ENCODE results near the gene OPRD1.

The OPRD1 gene

GRCh38 chr1:28885977-28886730, 74.2 kb downstream of the OPRD1 start:
- no peak for DNase-seq (ENCODE audit: low read depth)

DNA sequence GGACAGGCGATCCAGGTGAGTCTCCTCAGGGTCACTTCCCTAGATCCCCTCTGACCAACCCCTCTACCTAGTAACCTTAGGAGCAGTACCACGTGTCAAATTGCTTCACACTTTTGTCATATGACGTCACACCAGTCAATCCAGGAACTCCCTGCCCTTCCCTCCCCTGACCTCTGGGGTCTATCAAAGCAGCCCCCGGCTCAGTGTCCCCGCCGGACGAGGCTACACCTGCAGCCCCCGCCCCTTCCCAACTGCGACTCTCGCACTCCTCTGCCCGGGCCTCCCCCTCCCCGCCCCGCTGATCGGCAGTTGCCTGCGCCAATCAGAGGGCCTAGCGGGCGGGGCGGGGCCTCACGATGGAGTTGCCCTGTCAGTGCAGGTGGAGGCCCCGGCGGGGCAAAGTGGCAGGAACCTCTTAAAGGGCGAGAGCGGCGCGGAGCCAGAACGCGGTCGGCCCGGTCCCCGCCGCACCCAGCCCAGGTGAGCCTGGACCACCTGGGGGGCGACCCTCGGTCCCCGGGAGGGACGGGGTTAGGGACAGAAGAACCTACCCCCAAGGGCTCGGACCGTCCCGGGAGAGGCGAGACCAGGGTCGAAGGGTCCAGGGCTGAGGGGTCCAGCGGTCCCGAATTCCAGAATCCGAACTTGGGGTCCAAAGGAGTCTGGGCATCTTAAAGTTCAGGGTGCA, 74.9 kb downstream of the OPRD1 start:
- DNase-seq (ENCODE audit: low read depth): peak; percentile 72

- peak; percentile 25 for DNase-seq (ENCODE audit: low read depth)
Observed at GRCh38 chr1:28887419-28887834, 75.5 kb downstream of the OPRD1 start.

GRCh38 chr1:28887835-28888682, 76.1 kb downstream of the OPRD1 start:
- no peak for DNase-seq (ENCODE audit: low read depth)

GRCh38 chr1:28888915-28889314, 76.9 kb downstream of the OPRD1 start:
- DNase-seq (ENCODE audit: low read depth): no peak

DNA sequence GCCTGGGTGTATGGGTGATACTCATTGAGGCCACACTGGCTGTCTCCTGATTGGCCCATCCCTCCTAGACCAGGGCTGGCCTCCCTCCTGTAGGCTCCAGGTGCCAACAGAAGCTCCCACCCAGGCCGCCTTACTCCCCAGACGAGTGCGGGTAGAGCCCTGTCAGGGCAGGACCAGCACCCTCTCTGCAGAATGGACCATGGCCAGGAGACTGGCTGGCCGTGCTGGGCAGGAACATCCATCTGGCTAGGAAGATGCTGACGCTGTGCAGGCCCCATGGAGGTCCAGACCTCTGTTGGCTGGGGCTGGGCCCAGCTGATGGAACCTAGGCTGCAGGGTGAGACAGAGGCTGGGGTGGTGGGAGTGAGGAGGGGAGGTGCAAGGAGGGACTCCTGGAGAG, 77.4 kb downstream of the OPRD1 start:
- DNase-seq (ENCODE audit: low read depth): no peak

DNA sequence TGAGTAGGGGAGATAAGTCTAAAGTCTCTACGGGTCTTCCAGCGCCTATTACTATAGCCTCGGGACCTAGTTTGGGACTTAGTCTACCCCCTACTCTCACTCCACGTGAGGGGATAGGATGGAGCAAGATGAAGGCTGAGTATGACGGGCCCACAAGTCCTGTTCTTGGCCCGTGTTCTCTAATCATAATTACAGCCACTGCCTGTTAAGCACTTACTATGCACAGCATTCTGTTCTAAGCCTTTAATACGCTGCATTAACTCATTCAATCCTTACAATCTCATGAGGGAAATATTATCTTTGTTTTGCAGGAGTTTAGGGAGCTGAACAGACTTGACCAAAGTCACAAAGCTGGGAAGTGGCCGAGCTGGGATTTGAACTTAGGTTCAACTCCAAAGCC, 78.5 kb downstream of the OPRD1 start:
- no peak for DNase-seq (ENCODE audit: low read depth)

GRCh38 chr1:28890836-28891235, 78.9 kb downstream of the OPRD1 start:
- DNase-seq (ENCODE audit: low read depth): no peak

GRCh38 chr1:28891256-28891655, 79.3 kb downstream of the OPRD1 start:
- DNase-seq (ENCODE audit: low read depth): no peak

GRCh38 chr1:28893403-28894102, 81.6 kb downstream of the OPRD1 start:
- no peak for DNase-seq (ENCODE audit: low read depth)

DNA sequence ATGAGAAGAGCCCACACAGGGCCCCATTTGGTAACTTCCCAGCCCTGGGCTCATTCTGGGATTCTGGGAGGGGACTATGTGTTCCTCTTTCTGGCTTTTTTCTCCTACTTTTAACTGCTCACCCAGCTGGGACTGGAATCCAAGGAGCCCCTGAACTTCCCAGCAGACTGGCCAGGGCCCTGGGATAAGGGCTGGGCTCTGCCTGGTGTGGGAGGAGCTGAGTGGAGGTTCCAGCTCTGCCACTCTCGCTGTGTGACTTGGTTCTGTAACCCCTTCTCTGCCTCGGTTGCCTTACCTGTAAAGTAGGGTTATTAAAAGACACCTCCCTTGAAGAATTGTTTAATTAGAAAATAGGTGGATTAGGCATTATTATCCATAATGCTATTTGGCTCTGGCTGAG, 82.8 kb downstream of the OPRD1 start:
- DNase-seq (ENCODE audit: low read depth): no peak

GRCh38 chr1:28895896-28896608, 84.1 kb downstream of the OPRD1 start:
- DNase-seq (ENCODE audit: low read depth): no peak

- DNase-seq (ENCODE audit: low read depth): no peak
Observed at GRCh38 chr1:28896609-28896986, 84.6 kb downstream of the OPRD1 start.

DNA sequence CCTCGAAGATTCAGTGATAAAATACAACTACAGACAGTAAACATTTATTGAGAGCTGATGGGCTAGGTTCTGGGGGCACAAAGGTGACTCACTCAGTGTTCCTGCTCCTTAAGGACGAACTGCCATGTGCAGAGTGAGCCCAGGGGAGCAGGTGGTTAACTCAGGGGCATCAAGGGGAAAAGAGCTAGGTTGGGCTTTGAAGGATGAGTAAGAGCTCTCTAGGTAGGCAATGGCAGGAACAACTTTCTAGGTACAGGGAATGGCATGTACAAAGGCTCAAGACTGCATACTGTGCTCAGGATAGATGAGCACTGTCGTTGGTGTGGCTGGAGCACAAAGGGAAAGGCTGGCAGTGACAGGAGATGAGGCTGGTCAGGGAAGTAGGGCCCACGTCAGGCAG, 85.8 kb downstream of the OPRD1 start:
- no peak for DNase-seq (ENCODE audit: low read depth)

DNA sequence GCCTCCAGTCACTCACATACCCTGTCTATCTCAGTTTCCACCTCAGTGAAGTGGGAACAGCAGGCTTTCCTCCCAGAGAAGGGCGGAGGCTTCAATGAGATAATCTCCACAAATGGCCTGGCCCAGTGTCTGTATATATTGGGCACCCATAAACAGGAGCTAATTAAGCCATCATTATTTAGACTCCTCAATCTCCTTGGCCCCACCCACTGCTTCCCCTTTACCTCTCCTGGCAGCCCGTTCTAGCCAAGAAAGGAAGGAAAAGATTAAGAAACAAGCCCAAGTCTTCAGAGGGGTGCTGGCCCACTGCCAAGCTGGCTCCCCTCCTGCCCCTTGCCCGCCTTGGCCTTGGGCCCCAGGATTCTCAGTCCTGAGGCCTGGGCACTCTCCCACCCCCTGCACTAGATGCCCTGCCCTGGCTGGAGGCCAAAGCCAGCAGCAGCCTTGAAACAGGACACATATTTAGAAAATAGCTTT, 86.5 kb downstream of the OPRD1 start:
- DNase-seq (ENCODE audit: low read depth): no peak

GRCh38 chr1:28899267-28899666, 87.3 kb downstream of the OPRD1 start:
- no peak for DNase-seq (ENCODE audit: low read depth)

DNA sequence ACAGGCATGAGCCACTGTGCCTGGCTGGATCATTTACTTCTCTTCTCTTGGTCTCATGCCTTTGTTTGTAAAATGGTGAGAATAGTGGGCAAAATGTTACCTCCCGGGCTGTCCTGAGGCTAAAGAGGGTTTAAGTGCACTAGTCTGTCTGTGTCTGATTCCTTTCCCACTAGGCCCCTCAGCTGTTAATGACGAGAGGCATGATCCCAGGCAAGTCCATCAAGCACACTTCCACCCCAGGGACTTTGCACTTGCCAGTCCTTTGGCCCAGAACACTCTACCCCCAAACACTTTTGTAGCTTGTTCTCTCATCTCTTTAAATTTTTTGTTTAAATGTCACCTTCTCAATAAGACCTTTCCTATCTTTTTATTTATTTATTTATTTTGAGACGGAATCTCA, 88.6 kb downstream of the OPRD1 start:
- DNase-seq (ENCODE audit: low read depth): no peak

DNA sequence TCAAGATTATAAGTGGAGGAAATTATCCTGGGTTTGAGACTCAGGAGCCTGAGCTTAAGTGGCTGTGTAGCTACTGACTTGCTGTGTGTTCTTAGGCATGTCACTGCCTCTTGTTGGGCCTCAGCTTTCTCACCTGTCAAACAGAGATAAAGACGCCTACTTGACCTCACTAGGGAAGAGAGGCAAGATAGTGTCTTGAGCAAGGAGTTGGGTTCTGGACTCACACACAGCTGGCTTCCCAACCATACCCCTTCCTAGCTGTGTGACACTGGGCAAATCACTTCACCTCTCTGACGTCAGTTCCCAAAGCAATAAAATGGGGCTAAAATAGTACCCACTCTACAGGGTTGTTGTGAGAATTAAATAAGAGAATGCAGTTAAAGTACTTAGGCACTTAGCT, 90.8 kb downstream of the OPRD1 start:
- DNase-seq (ENCODE audit: low read depth): no peak

GRCh38 chr1:28905921-28906666, 94.1 kb downstream of the OPRD1 start:
- no peak for DNase-seq (ENCODE audit: low read depth)

GRCh38 chr1:28909198-28909597, 97.2 kb downstream of the OPRD1 start:
- no peak for DNase-seq (ENCODE audit: low read depth)
